ENCODE measurements around the gene TPP2.
A peak's percentile ranks its signal among the peaks of the same experiment; 100 is the strongest.

The TPP2 gene
- long read RNA-seq, donor 1: 0 reads
- long read RNA-seq, donor 2: 0 reads
- long read RNA-seq, donor 3, partial matches to known transcripts: 0 of 1 reads
- long read RNA-seq, donor 3, other reads (novel, unspliced or antisense): 0 of 1 reads
- long read RNA-seq, donor 4, partial matches to known transcripts: 0 of 2 reads
- long read RNA-seq, donor 4, other reads (novel, unspliced or antisense): 0 of 2 reads
- long read RNA-seq, donor 5, partial matches to known transcripts: 0 of 1 reads
- long read RNA-seq, donor 5, other reads (novel, unspliced or antisense): 0 of 1 reads
- long read RNA-seq, donor 6, partial matches to known transcripts: 0 of 2 reads
- long read RNA-seq, donor 6, other reads (novel, unspliced or antisense): 0 of 2 reads
- long read RNA-seq, donor 7, partial matches to known transcripts: 0 of 2 reads
- long read RNA-seq, donor 7, other reads (novel, unspliced or antisense): 0 of 2 reads
- long read RNA-seq, donor 8, full-length matches to known transcripts: 4 of 4 reads
- long read RNA-seq, donor 8, partial matches to known transcripts: 0 of 4 reads
- long read RNA-seq, donor 8, other reads (novel, unspliced or antisense): 0 of 4 reads

DNA sequence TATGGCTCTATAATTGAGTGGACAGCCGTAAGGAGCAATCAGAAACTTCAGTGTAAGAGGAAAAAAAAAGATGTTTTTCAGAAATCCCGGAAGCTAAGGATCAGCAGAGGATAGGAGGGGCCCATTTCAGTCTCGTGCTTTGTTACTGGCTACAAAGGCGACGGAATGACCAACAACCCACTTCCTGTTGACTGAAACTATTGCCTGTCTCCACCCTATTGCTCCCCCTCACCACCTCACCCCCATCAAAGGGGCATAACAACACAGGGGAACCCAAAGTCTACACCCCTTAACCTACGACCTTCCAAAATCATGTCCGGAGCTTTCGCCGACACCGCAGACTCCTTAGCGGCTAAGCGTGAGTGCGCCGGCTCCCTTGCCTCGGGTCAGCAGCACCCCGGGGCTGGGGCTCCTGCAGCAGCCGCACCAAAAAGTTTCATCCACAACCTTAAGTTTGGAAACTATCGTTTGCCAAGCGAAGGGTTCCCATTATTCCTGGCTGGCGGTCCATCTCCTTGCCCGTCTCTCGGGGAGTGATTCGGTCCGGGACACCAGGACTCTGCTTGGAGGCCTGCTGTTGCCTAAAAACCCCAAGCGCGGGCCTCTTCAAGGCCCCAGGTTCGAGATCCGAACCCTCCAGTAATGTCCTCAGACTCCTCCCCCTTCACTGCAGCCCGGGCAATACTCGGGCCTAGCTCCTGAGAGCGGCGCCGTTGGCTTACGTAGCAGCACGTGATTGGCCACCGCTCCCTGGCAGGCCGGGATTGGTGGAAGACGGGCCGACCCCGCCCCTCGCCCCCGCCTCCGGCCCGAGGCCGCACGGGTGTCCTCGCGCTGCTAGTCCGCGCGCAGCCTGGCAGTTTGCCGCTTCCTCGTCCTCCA lies at the start of gene TPP2:
Gene TPP2, plus strand, starts transcription at position 840 of the 882 bp plus-strand sequence. CDS start 53 bp downstream, outside the sequence.
- peak; percentile 89 for DNase-seq

DNA sequence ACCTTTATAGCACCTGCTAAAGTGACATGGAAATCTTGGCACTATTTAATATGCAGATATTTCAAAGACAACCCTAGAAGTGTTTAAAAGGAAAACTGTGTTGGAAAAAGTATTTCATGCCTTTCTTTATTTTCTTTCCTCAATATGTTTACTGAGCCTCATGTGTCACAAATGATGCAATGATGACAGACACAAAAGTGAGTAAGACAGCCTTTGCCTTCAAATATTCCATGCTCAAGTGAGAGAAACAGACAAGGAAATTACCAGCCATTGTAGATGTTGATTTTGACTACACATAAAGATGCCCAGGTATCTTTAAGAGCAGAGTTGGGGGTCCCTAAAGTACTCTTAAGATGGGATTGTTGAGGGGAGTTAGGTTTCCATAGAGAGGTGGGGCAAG lies 48.0 kb upstream of the TPP2 start:
- no peak for DNase-seq

DNA sequence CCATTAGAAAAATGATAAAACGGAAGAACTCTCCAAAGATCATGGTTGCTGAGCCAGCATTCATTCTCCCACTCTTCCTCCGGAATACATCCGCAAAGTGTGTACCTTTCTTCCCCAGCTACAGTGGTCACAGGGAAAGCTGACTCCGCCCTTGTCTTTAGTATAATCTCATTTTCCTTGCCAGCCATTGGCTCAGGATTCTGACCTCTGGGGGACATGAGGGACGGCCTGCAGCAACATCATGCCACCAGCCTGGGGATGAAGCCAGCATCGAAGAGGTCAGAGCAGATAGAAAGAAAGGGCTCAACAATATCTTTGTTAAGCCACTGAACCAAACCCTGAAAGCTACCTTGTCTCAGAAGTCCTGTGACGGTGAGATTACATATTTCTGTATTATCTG lies 46.3 kb upstream of the TPP2 start:
- DNase-seq: no peak

DNA sequence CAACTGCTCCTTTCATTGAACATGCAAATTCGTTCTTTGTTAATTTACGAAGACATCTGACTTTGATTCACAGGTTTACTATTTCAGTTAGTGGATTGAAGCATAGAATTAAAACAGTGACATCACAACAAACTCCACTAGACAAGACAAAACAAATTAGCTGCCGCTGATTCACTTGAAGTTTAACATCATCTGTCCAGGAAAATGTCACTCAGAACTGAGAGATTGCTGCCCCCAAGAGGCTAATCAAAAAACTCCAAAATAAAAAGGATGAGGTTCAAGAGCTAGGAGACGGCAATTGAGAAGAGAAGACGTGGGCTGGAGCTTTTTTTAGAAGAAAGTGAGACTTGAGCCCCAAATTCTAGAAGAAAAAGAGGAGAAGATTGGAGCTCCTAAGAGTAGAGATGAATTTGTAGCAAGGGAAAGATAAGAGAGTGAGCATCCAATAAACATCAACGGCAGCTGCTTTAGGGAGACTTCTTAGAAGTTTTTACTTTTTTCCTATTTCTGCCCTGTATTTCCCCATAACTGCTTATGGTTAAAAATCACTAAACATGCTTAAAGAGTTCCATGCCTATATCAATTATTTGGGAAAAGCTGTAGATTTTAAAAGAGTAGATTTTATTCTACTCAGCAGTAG lies 40.8 kb upstream of the TPP2 start:
- peak; percentile 9 for DNase-seq

DNA sequence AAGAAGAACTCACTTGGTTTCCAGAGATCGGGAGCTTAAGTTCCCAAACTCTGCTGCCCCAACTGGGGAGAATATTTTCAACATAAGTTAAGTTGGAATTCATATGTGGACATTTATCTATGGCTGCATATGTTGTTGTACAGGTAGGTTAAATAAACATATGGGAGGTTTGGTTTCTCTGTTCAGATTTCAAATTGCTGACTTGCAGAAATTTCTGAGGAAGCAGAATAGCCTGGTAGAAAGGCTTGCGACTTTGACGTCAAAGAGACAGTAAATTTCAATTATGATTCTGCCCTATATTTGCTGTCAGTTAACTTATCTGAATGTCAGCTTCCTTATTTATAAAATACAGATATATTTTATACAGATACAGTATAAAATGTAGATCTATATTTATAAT lies 40.0 kb upstream of the TPP2 start:
- DNase-seq: no peak

DNA sequence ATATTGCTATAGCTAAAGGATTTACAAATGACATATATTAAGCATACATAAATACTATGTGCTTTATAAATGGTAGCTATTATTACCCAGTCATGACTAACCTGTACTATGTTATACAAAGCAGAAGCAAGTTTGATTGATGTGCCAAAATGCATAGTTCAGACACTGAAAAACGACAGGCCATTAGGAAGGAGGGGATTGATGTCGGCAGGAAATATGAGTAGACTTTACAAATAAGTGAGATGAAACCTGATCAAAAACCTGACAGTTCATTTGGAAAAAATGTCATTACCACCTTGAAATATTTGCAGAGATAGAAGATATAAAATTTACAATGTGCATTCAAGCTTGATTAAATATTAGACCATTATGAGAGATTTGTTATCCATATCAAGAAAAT lies 38.8 kb upstream of the TPP2 start:
- DNase-seq: no peak

DNA sequence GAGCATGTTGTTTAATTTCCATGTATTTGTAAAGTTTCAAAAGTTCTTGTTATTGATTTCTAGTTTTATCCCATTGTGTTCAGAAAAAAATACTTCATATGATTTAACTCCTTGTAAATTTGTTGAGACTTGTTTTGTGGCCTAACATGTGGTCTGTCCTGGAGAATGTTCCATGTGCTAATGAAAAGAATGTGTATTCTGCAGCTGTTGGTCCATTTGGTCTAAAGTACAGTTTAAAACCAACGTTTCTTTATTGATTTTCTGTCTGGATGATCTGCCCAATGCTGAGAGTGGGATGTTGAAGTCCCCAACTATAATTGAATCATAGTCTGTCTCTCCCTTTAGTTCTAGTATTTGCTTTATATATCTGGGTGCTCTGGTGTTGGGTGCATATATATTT lies 34.9 kb upstream of the TPP2 start:
- DNase-seq: no peak

DNA sequence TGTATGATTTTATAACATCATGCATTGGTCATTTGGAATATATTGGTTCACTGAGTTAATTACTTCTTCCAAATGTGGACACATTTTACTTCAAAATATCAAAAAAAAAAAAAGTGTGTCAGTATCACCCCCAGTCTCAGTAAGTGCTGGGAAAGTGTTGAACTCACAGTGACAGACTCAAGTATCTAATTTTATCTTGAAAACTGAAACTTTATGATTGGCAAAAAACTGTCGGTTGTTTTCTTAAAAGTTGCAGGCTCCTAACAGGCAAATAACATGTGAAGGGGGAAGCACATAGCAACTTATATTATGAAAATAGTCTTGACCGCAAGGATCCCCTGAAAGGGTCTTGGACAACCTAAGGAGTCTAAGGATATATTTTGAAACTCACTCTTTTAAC lies 33.5 kb upstream of the TPP2 start:
- no peak for DNase-seq

DNA sequence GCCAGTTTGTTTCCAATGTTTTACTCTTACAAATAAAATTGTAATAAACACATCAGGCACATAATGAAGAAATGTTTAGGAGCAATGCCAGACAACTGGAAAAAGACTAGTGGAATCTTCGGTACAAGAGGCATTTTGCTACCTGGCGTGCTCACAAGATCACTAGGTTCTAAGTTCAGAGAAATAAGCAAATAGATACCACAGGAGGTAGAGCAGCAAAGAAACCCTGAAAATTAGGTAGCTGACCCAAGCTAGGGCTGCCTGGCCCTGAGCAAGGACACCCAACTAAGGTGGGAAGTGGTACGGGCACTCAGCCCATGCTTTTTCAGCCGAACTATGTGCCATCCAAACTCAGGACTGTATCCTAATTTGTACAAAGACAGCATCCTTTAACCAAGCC lies 32.2 kb upstream of the TPP2 start:
- no peak for DNase-seq

DNA sequence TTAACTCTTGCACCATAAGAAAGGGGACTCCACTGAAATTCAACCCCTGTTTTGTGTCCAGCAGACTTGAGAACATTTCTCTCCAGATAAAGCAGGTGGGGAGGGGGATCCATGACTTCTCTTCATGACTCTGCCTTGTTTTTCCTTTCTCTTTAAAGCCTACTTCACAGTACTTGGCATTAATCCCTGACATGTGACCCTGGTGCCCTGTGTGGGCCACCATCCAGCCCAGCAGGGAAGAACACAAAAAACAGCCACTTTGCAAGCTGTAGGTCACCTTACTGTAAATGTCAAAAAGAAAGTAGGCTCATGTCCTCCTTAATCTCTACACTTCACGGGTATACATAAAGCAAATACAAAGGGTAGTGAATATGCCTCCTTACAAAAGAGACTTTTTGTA lies 30.3 kb upstream of the TPP2 start:
- DNase-seq: no peak

DNA sequence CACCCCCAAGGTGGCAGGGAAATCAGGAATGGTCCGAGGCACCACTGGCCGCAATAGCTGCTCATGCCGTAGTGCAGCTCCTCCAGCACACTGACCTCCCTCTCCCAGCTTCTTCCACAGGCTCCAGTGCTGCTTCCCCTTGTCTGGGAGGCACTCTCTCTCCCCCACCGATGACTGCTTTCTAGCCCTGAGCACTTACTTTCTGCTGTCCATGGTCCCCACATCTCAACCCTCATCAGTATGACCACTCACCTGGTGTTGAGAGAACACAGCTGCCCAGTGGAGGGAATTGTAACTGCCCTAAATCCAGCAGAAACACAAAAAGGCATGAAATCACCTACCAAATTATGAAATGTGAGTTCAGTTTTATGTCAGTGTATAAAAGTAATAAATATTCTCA lies 28.9 kb upstream of the TPP2 start:
- DNase-seq: no peak

DNA sequence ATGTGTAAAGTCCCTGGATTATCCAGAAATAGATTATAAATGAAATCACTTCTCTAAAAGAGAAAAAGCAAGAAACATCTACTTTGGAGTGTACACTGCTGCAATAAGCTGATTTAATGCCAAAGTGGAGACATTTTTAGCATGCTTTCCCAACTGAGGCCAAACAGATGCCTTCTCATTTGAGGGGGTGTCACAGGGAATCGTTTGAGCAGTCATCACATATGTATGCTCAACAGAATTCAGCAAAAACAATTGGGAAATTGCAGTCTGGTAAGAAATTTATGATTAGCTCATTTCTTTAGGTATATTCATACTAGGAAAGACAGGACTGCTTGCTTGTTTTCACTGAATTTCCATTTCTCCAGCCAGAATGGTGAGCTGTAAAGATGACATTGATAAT lies 27.3 kb upstream of the TPP2 start:
- no peak for DNase-seq

DNA sequence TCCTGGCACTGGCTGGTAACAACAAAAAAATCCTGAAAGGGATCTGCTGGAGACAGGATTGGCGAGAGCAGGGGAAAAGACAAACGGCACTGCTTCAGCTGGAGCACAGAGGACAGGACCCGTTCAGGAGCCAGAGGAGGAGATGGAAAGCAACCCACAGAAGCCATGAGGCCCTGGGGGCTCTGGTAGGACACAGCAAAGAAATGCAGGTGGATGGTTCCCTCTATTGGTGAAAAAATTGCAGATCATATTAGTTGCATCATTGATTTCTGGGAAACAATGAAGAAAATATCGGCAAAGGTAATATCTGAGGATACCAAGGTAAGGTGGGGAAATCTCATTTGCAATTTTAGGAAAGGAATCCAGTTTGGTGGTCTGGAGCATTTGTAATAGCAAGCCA lies 25.7 kb upstream of the TPP2 start:
- DNase-seq: no peak

DNA sequence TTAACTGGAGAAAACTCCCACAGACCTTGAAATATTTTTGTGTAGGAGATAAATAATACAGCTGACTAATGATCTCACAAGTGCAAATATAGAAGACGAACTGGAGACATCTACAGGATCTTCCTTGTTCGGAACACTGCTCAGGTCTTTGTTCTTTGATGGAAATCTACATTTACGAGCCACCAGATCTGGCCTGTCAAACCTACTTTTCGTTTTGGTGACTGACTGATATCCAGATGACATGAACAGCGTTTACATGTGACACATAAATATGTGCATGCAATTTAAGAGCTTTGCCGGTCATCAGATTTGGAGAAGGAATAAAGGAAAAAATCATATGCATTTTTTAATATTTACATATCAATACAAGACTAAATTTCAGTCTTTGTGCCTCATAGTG lies 24.5 kb upstream of the TPP2 start:
- DNase-seq: no peak

DNA sequence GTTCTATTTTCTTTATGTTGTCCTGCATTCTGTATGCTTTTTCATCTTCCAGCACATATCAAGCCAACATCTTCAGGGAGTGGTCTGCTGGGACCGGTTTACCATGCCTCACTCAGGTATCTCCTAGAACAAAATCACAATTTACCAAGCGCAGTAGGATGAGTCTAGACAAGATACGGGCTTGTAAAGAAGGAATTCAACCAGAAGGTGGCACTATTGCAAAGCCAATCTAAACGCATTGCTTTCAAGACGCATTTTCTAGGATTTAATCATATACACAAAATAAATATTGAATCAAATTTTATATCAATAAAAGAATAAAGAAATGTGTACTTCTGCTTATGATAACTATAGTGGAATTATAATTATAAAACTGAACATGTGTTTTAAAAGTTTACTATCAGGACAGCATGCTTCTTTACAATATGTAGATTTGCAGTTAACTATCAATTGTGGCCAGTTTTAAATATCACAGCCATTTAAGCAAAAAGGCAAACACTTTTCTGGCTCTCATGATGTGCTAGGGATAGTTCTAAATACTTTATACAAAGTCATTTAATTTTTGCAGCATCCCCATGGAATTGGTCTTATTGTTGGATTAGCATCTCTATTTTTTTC lies 16.1 kb upstream of the TPP2 start:
- DNase-seq: no peak

DNA sequence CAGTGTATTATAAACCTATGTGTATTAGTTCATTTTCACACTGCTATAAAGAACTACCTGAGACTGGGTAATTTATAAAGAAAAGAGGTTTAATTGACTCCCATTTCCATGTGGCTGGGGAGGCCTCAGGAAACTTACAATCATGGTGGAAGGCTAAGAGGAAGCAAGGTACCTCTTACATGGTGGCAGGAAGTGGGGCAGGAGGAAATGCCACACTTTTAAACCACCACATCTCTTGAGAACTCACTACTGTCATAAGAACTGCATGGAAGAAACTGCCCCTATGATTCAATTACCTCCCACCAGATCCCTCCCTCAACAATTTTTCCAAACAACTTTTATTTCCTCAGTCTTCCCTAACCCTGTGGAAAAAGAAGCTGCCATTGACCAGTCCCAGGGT lies 14.5 kb upstream of the TPP2 start:
- DNase-seq: no peak

DNA sequence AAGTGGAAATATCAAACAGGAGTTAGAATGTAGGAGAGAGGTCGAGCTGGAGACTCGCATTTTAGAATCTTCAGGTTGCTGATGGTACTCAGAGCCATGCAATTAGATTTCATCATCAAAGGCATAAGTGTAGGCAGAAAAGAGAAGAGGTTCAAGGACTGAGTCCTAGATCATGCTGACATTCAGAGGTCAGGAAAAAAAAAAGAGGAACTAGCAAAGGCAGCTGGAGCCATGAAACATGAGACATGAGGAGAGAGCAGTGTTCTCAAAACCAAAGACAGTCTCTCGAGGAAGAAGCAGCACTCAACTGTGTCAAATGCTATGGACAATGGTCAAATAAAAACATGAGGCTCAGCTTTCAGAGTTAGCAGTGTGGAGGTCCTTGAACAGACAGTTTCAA lies 12.4 kb upstream of the TPP2 start:
- no peak for DNase-seq

DNA sequence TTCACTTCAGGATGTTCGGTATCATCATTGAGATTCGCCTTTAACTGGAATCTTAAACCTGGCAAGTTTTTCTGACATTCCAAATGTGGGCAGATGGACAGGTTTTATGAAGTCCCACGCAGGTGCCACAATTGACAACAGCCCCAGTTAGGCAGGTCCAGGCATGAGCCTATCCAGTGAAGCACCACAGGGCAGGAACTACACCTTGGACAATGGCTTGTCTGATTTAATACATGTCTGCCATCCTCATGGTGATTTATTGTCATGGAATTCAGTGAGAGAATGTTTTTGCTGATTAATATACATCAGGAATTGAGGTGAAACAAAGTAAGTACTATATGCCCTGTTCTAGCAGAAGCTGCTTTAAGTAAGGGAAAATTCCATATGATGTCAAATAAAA lies 10.2 kb upstream of the TPP2 start:
- no peak for DNase-seq

DNA sequence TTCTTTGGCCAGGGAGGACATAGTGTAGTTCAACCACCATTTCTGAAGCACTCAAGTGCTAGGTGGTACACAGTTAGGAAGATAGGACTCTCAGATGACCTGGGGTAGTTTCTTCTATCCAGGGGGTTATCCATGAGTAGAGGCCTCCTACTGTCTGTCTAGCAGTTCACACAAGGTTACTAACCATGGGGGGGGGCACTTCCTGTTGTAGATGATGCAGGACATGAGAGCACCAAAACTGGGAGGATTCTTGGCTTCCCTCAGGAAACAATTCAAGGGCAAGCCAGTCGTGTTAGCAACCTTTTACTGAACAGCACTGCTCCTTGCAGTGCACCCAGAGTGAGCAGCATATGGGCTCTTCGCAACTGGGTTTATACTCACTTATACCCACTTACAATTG lies 8.9 kb upstream of the TPP2 start:
- no peak for DNase-seq

DNA sequence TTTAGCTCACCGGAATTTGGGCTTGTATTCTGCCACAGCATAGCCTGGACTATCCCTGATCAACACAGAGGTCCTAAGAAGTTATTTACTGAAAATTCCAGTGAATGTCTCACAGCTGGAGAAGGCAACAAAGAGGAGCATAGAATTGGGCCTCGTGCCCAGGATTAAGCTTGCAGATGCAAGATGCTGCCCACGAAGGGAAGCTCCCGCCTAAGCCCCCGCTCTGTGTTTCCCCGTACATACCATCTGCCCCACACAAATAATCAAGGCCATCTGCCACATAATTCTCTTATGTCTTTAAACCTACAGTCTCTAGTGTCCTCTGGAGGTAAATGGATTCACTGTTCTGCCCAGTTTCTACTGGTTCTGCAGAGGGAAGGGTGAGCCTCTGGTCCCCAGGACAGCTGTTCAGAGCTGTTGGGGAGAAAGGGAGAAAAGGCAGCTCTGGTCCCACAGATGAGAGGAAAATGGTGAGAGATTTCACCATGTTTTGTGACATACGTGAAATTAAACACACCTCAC lies 7.4 kb upstream of the TPP2 start:
- no peak for DNase-seq

DNA sequence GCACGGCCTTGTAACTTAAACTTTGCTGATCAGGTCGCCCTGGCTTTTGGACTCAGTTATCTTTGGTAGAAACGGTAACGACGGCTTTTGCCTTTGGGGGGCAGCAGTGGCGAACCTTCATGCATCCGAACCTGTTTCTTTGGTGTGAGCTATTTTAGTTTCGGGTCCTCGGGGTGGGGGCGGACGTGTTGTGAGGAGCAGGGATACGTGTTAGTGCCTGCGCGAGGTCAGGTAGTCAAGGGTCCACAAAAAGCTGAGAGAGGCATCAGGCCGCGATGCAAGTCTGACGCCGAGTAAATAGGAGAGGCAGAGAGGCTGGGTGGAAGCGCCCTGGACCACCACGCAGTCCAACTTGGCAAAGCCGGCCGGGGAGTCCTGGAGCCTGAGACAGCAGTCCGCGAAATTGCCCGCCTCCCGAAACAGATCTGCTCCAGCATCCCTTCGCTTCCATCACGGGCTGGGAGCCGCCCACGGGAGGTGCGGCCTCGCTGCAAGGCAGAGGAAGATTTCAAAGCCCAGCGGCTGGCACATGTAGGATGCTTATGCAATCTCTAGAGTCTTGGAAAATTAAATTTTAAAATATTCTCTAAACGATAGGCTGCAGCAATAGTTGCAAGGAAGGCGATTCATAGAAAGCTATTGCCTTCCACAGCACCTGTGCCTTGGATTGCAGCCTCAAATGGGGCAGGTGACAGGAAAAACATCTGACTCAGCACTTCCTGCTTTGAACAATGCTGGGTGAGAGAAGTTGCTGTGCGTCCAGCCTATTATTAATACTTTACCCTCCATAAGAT lies 4.6 kb upstream of the TPP2 start:
- peak; percentile 77 for DNase-seq

Measured in right kidney (tissue), 9 donors.